Erythroblast (primary cell): Measurements from ENCODE around the gene WWP2.

Experiments used
- GATA1 ChIP-seq: IDR thresholded peaks from 2 replicates; pipeline ENCODE4 v1.6.1; 2011; ENCODE audit warnings: low read depth, mild to moderate bottlenecking, control low read depth, low read length, moderate library complexity
- POLR2A ChIP-seq: IDR thresholded peaks from 2 replicates; pipeline ENCODE4 v1.6.1; 2011; ENCODE audit warnings: mild to moderate bottlenecking, low read length

- TF ChIP-seq POLR2A (no peak), GATA1 (no peak)
Measured at GRCh38 chr16:69916462-69916861, 154.3 kb downstream of the WWP2 start.
